PC-9 (cell line): ENCODE results near the gene EPHB1.

ENCODE experiments used
- EZH2 ChIP-seq: fragments of 200-600 bp; sonication (generic); IDR thresholded peaks from 2 replicates; pipeline ENCODE4 v1.8.0; 2017; ENCODE audit warnings: antibody characterized with exemption, low read depth
- TF ChIP-seq, protein P1 (sequence below): fragments of 200-600 bp; sonication (generic); conservative IDR thresholded peaks from 2 replicates; pipeline ENCODE4 v1.6.1; 2017; ENCODE audit warnings: mixed run types, antibody characterized with exemption, mild to moderate bottlenecking, moderate library complexity

DNA sequence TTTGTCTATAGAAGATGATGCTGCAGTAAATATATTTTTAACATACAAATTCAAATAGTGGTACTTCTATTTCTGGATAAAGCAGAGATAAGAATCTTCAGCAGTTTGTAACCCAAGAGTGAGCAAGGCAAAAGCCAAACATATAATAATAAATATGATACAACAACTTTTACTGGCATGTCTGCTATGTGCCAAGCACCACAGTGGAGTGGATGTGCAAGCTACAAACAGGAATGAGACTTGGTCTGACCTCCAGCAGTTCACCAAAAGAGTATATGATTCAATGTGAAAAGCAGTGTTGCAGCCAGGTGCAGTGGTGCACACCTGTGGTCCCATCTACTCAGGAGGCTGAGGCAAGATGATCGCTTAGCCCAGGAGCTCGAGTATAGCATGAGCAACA, 395.6 kb downstream of the EPHB1 start:
- TF ChIP-seq, protein P1, sequence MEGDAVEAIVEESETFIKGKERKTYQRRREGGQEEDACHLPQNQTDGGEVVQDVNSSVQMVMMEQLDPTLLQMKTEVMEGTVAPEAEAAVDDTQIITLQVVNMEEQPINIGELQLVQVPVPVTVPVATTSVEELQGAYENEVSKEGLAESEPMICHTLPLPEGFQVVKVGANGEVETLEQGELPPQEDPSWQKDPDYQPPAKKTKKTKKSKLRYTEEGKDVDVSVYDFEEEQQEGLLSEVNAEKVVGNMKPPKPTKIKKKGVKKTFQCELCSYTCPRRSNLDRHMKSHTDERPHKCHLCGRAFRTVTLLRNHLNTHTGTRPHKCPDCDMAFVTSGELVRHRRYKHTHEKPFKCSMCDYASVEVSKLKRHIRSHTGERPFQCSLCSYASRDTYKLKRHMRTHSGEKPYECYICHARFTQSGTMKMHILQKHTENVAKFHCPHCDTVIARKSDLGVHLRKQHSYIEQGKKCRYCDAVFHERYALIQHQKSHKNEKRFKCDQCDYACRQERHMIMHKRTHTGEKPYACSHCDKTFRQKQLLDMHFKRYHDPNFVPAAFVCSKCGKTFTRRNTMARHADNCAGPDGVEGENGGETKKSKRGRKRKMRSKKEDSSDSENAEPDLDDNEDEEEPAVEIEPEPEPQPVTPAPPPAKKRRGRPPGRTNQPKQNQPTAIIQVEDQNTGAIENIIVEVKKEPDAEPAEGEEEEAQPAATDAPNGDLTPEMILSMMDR, result no peak
- no peak for TF ChIP-seq EZH2
